Measurements from ENCODE around the gene MTHFD1L.

Gene MTHFD1L

DNA sequence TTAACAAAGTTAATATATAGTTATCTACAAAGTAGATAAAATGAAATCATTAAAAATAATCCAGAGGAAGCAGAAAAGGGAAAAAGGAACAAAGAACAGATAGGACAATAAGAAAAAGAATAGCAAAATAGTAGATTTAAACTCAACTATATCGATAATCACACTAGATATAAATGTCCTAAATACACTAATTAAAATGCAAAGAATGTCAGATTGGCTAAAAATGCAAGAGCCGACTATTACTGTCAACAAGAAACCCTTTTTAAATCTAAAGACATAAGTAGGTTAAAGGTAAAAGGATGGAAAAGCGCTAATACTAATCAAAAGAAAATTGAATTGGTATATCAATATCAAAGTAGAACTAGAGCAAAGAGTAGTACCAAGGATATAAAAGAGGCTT lies 209.5 kb downstream of the MTHFD1L start:
- Histone ChIP-seq H3K36me3 (no peaks in the 10 kb centered on the region), H3K9me3 (ENCODE audit: severe bottlenecking) (no peaks in the 10 kb centered on the region), H3K27me3 (ENCODE audit: insufficient read depth, low read depth, severe bottlenecking) (no peaks in the 10 kb centered on the region), H3K27ac (no peak overlapping the region), H3K4me3 (ENCODE audit: low read depth, low read length) (no peak overlapping the region)
- TF ChIP-seq, protein P1, sequence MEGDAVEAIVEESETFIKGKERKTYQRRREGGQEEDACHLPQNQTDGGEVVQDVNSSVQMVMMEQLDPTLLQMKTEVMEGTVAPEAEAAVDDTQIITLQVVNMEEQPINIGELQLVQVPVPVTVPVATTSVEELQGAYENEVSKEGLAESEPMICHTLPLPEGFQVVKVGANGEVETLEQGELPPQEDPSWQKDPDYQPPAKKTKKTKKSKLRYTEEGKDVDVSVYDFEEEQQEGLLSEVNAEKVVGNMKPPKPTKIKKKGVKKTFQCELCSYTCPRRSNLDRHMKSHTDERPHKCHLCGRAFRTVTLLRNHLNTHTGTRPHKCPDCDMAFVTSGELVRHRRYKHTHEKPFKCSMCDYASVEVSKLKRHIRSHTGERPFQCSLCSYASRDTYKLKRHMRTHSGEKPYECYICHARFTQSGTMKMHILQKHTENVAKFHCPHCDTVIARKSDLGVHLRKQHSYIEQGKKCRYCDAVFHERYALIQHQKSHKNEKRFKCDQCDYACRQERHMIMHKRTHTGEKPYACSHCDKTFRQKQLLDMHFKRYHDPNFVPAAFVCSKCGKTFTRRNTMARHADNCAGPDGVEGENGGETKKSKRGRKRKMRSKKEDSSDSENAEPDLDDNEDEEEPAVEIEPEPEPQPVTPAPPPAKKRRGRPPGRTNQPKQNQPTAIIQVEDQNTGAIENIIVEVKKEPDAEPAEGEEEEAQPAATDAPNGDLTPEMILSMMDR (IDR thresholded peaks at IDR 0.05; ENCODE audit: low read depth, low read length): no peak
- no peak for DNase-seq

DNA sequence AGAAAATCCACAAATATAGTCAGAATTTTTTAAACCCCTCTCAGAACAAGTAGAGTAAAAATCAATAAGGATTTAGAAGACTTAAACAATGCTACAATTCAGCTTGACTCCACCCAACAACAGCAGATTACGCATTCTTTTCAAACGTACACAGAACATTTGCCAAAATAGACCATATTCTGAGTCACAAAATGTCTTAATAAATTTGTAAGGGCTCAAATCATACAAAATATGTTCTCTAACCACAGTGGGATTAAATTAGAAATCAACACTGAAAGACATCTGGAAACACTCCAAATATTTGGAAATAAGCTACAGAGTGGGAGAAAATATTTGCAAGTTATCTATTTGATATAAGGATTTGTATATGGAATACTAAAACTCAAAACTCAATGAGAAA lies 210.0 kb downstream of the MTHFD1L start:
- no peak overlapping the region for H3K4me3 ChIP-seq (ENCODE audit: low read depth, low read length)
- no peaks in the 10 kb centered on the region for H3K27me3 ChIP-seq (ENCODE audit: insufficient read depth, low read depth, severe bottlenecking)
- no peaks in the 10 kb centered on the region for H3K9me3 ChIP-seq (ENCODE audit: severe bottlenecking)
- no peak overlapping the region for H3K27ac ChIP-seq
- TF ChIP-seq, protein P1 (IDR thresholded peaks at IDR 0.05; ENCODE audit: low read depth, low read length): no peak
- no peak for DNase-seq
- no peaks in the 10 kb centered on the region for H3K36me3 ChIP-seq

DNA sequence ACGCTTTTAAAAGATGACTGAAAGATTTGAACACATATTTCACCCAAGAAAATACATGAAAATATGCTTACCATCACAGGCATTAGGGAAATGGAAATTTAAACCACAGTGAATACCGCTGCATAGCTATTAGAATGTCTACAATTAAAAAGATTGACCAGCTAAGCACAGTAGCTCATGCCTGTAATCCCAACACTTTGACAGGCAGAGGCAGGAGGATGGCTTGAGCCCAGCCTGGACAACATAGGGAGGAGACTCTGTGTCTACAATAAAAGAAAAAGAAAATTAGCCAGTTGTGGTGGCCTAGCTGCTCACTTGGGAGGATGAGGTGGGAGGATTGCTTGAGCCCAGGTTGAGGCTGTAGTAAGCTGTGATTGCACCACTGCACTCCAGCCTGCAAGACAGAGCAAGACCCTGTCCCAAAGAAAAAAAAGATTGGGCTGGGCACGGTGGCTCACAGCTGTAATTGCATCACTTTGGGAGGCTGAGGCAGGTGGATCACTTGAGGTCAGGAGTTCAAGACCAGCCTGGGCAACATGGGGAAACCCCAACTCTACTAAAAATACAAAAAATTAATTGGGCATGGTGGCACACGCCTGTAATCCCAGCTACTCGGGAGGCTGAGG lies 210.5 kb downstream of the MTHFD1L start:
- no peaks in the 10 kb centered on the region for H3K9me3 ChIP-seq (ENCODE audit: severe bottlenecking)

DNA sequence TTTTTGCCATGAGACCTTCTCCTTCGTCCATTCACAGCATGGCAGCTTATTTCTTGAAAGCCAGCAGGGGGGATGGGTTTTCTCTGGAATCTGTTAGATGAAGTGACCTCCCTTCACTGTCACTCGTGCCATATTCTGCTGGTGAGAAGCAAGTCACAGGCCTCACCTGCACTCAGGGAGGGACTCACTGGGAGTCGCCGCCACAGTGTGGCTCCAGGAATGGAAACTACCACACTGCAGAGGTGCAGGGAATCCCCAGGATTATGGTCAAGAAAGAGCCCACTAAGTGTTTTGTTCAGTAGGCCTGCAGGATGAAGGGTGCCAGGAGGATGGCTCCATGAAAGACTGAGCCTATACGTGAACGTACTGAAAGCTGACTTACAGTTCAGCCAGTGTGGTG lies 213.2 kb downstream of the MTHFD1L start:
- Histone ChIP-seq H3K27ac (no peak overlapping the region), H3K9me3 (ENCODE audit: severe bottlenecking) (no peaks in the 10 kb centered on the region), H3K36me3 (no peaks in the 10 kb centered on the region), H3K27me3 (ENCODE audit: insufficient read depth, low read depth, severe bottlenecking) (no peaks in the 10 kb centered on the region), H3K4me3 (ENCODE audit: low read depth, low read length) (no peak overlapping the region)
- TF ChIP-seq, protein P1 (IDR thresholded peaks at IDR 0.05; ENCODE audit: low read depth, low read length): no peak
- DNase-seq: no peak

More for the DNA sequence above, 210.5 kb downstream of the MTHFD1L start:
- TF ChIP-seq, protein P1 (IDR thresholded peaks at IDR 0.05; ENCODE audit: low read depth, low read length): no peak
- Histone ChIP-seq H3K36me3 (no peaks in the 10 kb centered on the region), H3K4me3 (ENCODE audit: low read depth, low read length) (no peak overlapping the region), H3K27me3 (ENCODE audit: insufficient read depth, low read depth, severe bottlenecking) (no peaks in the 10 kb centered on the region), H3K27ac (no peak overlapping the region)
- no peak for DNase-seq

DNA sequence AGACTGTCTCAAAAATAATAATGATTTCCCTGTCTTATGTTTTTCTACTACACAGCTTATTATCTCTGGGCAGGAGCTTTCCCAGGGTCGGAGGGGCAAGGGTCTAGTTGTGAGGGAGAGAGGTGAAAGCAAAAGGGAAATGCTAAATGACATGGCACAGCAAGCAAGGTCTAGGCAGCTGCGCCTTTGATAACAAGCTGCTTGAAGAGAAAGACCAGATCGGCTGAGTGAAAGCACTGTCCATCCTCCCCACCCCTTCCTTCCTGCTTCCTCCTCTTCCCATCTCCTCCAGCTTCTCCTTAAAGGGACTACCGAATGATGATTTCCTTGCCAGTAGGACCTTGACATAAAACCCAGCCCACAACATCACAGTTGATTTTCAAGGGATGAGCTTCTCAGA lies 216.2 kb downstream of the MTHFD1L start:
- DNase-seq: no peak
- TF ChIP-seq, protein P1 (IDR thresholded peaks at IDR 0.05; ENCODE audit: low read depth, low read length): no peak
- no peaks in the 10 kb centered on the region for H3K36me3 ChIP-seq
- H3K9me3 ChIP-seq (ENCODE audit: severe bottlenecking): no peaks in the 10 kb centered on the region
- H3K4me3 ChIP-seq (ENCODE audit: low read depth, low read length): no peak overlapping the region
- no peaks in the 10 kb centered on the region for H3K27me3 ChIP-seq (ENCODE audit: insufficient read depth, low read depth, severe bottlenecking)
- no peak overlapping the region for H3K27ac ChIP-seq

DNA sequence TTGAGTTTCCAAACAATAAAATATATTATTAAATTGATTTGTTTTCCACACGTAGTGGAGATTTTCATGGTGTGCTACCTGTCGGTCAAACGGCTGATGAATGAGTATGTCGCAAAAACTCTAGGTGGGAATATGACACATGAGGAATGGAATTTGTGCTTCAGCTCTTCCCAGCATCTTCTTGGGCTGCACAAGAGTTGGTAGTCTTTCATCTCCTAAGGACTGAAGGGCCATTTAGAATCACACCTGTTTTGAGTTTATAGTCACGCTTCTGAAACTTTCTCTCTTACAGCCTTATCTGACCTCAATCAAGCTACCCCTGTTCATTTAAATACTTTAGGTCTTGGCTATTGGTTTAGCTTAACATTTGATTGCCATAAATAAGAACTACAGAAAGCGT lies 216.6 kb downstream of the MTHFD1L start:
- Histone ChIP-seq H3K36me3 (no peaks in the 10 kb centered on the region), H3K27ac (no peak overlapping the region)
- DNase-seq: no peak

More for the DNA sequence above, 216.6 kb downstream of the MTHFD1L start:
- Histone ChIP-seq H3K27me3 (ENCODE audit: insufficient read depth, low read depth, severe bottlenecking) (no peaks in the 10 kb centered on the region), H3K4me3 (ENCODE audit: low read depth, low read length) (no peak overlapping the region), H3K9me3 (ENCODE audit: severe bottlenecking) (no peaks in the 10 kb centered on the region)
- TF ChIP-seq, protein P1 (IDR thresholded peaks at IDR 0.05; ENCODE audit: low read depth, low read length): no peak

Measured in WERI-Rb-1 (cell line).